HG02798 (cell line): ENCODE measurements around the gene CDH26.

Source experiments
- ATAC-seq: cut with Tn5 transposase; IDR thresholded peaks from one replicate; pipeline ENCODE4 v1.9.1; 2021; ENCODE audit warnings: mild to moderate bottlenecking; ENCODE audit not compliant: unreplicated experiment, poor library complexity

Gene CDH26

GRCh38 chr20:59977086-59977485 is 18.9 kb downstream of the CDH26 start:
- no peak for ATAC-seq

GRCh38 chr20:59983076-59983475 is 24.9 kb downstream of the CDH26 start:
- ATAC-seq = no peak

- no peak for ATAC-seq
Observed at GRCh38 chr20:59984541-59984940, 26.3 kb downstream of the CDH26 start.

- no peak for ATAC-seq
Observed at GRCh38 chr20:59985164-59985563, 26.9 kb downstream of the CDH26 start.

GRCh38 chr20:59985864-59986263 is 27.6 kb downstream of the CDH26 start:
- ATAC-seq = no peak

- ATAC-seq = no peak
Observed at GRCh38 chr20:59987135-59987534, 28.9 kb downstream of the CDH26 start.

GRCh38 chr20:59988141-59988540 is 29.9 kb downstream of the CDH26 start:
- ATAC-seq = no peak

- ATAC-seq = no peak
Observed at GRCh38 chr20:59992526-59993084, 34.4 kb downstream of the CDH26 start.

- ATAC-seq = no peak
Observed at GRCh38 chr20:59993736-59994430, 35.7 kb downstream of the CDH26 start.

- no peak for ATAC-seq
Observed at GRCh38 chr20:59994697-59995122, 36.5 kb downstream of the CDH26 start.

- ATAC-seq = no peak
Observed at GRCh38 chr20:59996108-59996507, 37.9 kb downstream of the CDH26 start.

- no peak for ATAC-seq
Observed at GRCh38 chr20:59997896-59998295, 39.7 kb downstream of the CDH26 start.

GRCh38 chr20:59999502-59999901 is 41.3 kb downstream of the CDH26 start:
- ATAC-seq = no peak

GRCh38 chr20:60000271-60001042 is 42.2 kb downstream of the CDH26 start:
- ATAC-seq = no peak

- no peak for ATAC-seq
Observed at GRCh38 chr20:60001108-60001507, 42.9 kb downstream of the CDH26 start.

GRCh38 chr20:60003776-60004175 is 45.6 kb downstream of the CDH26 start:
- ATAC-seq = no peak

GRCh38 chr20:60006261-60006660 is 48.0 kb downstream of the CDH26 start:
- no peak for ATAC-seq

- no peak for ATAC-seq
Observed at GRCh38 chr20:60007464-60007863, 49.2 kb downstream of the CDH26 start.

- ATAC-seq = peak; percentile 48
Observed at GRCh38 chr20:60008130-60008808, 50.0 kb downstream of the CDH26 start.

GRCh38 chr20:60009318-60009717 is 51.1 kb downstream of the CDH26 start:
- ATAC-seq = no peak
